Measurements from ENCODE around the gene SNTG2.

Gene SNTG2

DNA sequence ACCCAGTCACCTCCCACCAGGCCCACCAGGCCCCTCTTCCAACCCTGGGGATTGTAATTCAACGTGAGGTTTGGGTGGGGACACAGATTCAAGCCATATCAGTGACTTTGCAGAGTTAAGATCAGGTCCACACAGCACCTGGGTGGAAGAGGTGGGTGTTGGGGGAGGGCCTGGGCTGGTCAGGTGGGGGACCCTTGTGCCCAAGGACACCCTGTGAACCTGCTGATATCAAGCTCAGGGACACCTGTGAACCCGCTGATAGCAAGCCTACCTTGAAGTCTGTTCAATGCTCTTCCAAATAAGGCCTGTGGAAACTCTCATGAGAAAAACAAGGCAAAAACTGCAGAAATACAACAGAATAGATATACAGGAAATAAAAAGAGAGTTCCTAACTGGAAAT is 442.7 kb downstream of the SNTG2 start:
- no peak overlapping the region for H3K4me3 ChIP-seq (ENCODE audit: low read length)
- no peak for TF ChIP-seq CTCF (IDR thresholded peaks at IDR 0.05; ENCODE audit: insufficient read depth, low read depth, low read length, missing control alignments)

GRCh38 chr2:1394709-1395408 is 444.2 kb downstream of the SNTG2 start:
- H3K4me3 ChIP-seq (ENCODE audit: low read length): no peak overlapping the region
- DNase-seq (ENCODE audit: low read depth): no peak
- TF ChIP-seq CTCF (IDR thresholded peaks at IDR 0.05; ENCODE audit: insufficient read depth, low read depth, low read length, missing control alignments): no peak

More for the DNA sequence above, 442.7 kb downstream of the SNTG2 start:
- no peak for DNase-seq (ENCODE audit: low read depth)

GRCh38 chr2:1397350-1397749 is 446.7 kb downstream of the SNTG2 start:
- no peak for TF ChIP-seq CTCF (IDR thresholded peaks at IDR 0.05; ENCODE audit: insufficient read depth, low read depth, low read length, missing control alignments)
- no peak for DNase-seq (ENCODE audit: low read depth)
- H3K4me3 ChIP-seq (ENCODE audit: low read length): no peak overlapping the region

DNA sequence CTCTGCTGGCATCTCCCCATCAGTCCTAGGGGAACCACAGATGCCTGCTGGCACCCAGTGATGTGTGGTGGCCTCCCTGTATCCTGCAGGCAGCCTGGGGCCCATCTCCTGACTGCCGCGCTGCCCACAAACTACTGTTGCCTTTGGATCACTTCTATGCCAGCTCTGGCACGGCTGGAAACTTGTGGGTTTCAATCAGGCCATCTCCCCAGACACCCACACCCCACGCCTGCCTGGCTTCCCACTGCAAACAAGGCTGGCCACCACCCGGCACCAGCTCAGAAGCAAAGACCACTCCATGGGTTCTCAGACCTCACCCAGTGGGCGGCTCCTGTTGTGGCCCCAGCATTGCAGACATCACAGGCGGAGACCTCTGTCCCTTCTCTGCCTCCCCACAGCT is 447.5 kb downstream of the SNTG2 start:
- TF ChIP-seq CTCF (IDR thresholded peaks at IDR 0.05; ENCODE audit: insufficient read depth, low read depth, low read length, missing control alignments): no peak
- no peak for DNase-seq (ENCODE audit: low read depth)

DNA sequence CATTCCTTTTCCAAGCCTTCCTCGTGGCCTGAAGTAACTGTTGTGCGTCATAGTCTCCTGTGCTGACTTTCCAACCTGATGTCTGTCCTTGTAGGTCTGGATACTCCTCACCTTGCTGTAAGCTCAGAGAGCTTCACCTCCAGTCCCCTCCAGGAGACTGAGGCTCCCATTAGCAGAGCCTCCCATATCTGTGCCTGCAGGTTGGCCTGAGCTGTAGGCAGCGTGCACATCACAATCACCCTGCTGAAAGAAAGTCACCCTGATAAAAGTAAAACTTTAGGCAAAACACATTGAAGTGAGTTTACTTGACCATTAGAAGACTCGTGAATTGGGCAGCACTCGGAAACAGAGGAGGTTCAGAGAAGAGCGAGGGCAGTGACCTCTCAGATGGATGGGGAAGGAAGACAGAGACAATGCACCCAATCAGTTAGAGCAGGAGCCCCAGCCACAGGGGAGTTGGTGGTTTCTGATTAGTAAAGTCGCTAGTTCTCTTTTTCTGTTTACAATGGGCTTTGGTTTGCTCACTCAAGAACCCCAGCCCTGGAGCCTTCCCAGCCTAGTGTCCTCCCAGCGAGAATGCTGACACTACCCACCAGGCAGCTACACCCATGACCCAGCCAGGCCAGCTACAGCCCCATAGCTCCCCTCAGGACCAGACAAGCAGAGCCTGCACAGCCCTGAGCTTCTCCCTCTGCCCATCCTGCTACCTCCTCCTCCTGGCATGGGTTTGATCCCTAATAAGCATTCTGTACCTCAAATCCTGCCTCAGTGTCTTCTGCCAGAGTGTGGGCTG is 450.5 kb downstream of the SNTG2 start:
- DNase-seq (ENCODE audit: low read depth): no peak
- TF ChIP-seq CTCF (IDR thresholded peaks at IDR 0.05; ENCODE audit: insufficient read depth, low read depth, low read length, missing control alignments): no peak
- H3K4me3 ChIP-seq (ENCODE audit: low read length): no peak overlapping the region

More for the DNA sequence above, 447.5 kb downstream of the SNTG2 start:
- no peak overlapping the region for H3K4me3 ChIP-seq (ENCODE audit: low read length)

- TF ChIP-seq CTCF (IDR thresholded peaks at IDR 0.05; ENCODE audit: insufficient read depth, low read depth, low read length, missing control alignments): no peak
- no peak for DNase-seq (ENCODE audit: low read depth)
- no peak overlapping the region for H3K4me3 ChIP-seq (ENCODE audit: low read length)
These were observed 451.4 kb downstream of the SNTG2 start for GRCh38 chr2:1402064-1402463.

All from epithelial cell of esophagus (primary cell).